ENCODE measurements around the gene PPARD.

The PPARD gene

DNA sequence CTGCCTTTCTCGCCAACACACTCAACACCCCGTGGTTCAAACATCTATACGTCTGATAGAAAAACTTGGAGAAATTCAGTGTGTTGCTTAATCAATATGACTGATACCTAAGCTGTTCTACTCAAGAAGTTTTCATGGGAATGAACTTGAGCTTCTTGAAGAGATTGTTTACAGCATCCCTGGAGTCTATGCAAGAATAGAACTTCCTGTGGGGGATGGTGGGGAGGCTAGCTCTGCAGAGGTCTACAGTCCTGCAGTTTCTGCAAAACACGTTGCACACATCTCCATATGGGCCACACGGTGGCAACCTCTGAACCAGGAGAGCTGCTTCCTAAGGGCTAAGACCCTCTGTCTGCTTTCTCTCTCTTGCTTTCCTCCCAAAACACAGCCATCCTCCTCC is 77.1 kb downstream of the PPARD start:
- TF ChIP-seq, protein P1, sequence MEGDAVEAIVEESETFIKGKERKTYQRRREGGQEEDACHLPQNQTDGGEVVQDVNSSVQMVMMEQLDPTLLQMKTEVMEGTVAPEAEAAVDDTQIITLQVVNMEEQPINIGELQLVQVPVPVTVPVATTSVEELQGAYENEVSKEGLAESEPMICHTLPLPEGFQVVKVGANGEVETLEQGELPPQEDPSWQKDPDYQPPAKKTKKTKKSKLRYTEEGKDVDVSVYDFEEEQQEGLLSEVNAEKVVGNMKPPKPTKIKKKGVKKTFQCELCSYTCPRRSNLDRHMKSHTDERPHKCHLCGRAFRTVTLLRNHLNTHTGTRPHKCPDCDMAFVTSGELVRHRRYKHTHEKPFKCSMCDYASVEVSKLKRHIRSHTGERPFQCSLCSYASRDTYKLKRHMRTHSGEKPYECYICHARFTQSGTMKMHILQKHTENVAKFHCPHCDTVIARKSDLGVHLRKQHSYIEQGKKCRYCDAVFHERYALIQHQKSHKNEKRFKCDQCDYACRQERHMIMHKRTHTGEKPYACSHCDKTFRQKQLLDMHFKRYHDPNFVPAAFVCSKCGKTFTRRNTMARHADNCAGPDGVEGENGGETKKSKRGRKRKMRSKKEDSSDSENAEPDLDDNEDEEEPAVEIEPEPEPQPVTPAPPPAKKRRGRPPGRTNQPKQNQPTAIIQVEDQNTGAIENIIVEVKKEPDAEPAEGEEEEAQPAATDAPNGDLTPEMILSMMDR (IDR thresholded peaks at IDR 0.05; ENCODE audit: low read depth, low read length) = peak; percentile 64
- TF ChIP-seq POLR2A (IDR thresholded peaks at IDR 0.05; ENCODE audit: extremely low read depth, insufficient read length) (no peak), MYC (IDR thresholded peaks at IDR 0.05; ENCODE audit: low read depth, low read length) (peak; percentile 74)
- TF ChIP-seq, protein P2, sequence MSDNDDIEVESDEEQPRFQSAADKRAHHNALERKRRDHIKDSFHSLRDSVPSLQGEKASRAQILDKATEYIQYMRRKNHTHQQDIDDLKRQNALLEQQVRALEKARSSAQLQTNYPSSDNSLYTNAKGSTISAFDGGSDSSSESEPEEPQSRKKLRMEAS (IDR thresholded peaks at IDR 0.05; ENCODE audit: low read depth, low read length) = peak; percentile 75
- H3K4me3 ChIP-seq (ENCODE audit: low read depth, low read length) = no peak overlapping the region
- peak; percentile 87 for DNase-seq (ENCODE audit: low read depth)

DNA sequence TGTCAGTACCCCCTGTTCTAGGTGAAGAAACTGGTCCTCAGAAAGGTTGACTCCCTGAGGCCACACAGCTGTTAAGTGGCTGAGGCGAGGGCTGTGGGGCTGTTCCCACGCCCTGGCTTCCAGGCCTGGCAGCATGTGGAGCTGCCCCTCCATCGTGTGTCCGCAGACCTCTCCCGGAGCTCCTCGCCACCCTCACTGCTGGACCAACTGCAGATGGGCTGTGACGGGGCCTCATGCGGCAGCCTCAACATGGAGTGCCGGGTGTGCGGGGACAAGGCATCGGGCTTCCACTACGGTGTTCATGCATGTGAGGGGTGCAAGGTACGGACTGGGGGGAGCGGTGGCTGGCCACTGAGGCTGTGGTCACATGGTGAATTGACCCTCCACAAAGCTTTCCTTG is 77.6 kb downstream of the PPARD start:
- no peak for DNase-seq (ENCODE audit: low read depth)
- TF ChIP-seq MYC (IDR thresholded peaks at IDR 0.05; ENCODE audit: low read depth, low read length) (no peak), POLR2A (IDR thresholded peaks at IDR 0.05; ENCODE audit: extremely low read depth, insufficient read length) (no peak)
- TF ChIP-seq, protein P2 (IDR thresholded peaks at IDR 0.05; ENCODE audit: low read depth, low read length) = no peak
- TF ChIP-seq, protein P1 (IDR thresholded peaks at IDR 0.05; ENCODE audit: low read depth, low read length) = no peak
- H3K4me3 ChIP-seq (ENCODE audit: low read depth, low read length) = no peak overlapping the region

DNA sequence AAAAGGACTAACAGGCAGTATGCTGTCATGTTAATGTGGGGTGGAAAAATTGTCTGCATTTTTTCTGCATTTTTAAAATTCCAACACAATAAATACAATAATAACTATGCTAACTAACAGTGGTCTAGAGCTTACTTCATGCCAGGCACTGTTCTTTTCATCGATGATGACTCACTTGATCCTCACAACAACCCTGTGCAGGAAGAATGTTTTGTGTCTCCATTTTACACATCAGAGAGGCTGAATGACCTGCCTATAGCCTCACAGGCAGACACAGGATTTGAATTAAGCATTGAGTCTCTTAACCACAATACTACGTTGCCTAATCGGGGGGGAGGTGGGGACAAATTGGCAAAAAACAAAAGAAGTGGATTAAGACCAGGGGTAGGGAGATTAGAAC is 82.9 kb downstream of the PPARD start:
- TF ChIP-seq, protein P2 (IDR thresholded peaks at IDR 0.05; ENCODE audit: low read depth, low read length) = no peak
- TF ChIP-seq POLR2A (IDR thresholded peaks at IDR 0.05; ENCODE audit: extremely low read depth, insufficient read length) (no peak), MYC (IDR thresholded peaks at IDR 0.05; ENCODE audit: low read depth, low read length) (no peak)
- TF ChIP-seq, protein P1 (IDR thresholded peaks at IDR 0.05; ENCODE audit: low read depth, low read length) = no peak
- DNase-seq (ENCODE audit: low read depth) = peak; percentile 65
- no peak overlapping the region for H3K4me3 ChIP-seq (ENCODE audit: low read depth, low read length)

DNA sequence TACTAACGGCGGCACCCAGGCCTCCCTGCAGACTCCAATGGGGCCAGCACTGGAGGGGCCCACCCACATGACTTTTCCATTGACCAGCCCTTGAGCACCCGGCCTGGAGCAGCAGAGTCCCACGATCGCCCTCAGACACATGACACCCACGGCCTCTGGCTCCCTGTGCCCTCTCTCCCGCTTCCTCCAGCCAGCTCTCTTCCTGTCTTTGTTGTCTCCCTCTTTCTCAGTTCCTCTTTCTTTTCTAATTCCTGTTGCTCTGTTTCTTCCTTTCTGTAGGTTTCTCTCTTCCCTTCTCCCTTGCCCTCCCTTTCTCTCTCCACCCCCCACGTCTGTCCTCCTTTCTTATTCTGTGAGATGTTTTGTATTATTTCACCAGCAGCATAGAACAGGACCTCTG is 83.7 kb downstream of the PPARD start:
- TF ChIP-seq POLR2A (IDR thresholded peaks at IDR 0.05; ENCODE audit: extremely low read depth, insufficient read length) (no peak), MYC (IDR thresholded peaks at IDR 0.05; ENCODE audit: low read depth, low read length) (no peak)
- TF ChIP-seq, protein P2 (IDR thresholded peaks at IDR 0.05; ENCODE audit: low read depth, low read length) = 0 out of 2 replicates have a peak, but pooled peaks have one; percentile 15
- TF ChIP-seq, protein P1 (IDR thresholded peaks at IDR 0.05; ENCODE audit: low read depth, low read length) = no peak
- no peak overlapping the region for H3K4me3 ChIP-seq (ENCODE audit: low read depth, low read length)
- peak; percentile 65 for DNase-seq (ENCODE audit: low read depth)

DNA sequence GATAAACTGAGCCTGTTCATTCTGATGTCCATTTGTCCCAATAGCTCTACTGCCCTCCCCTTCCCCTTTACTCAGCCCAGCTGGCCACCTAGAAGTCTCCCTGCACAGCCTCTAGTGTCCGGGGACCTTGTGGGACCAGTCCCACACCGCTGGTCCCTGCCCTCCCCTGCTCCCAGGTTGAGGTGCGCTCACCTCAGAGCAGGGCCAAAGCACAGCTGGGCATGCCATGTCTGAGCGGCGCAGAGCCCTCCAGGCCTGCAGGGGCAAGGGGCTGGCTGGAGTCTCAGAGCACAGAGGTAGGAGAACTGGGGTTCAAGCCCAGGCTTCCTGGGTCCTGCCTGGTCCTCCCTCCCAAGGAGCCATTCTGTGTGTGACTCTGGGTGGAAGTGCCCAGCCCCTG is 85.1 kb downstream of the PPARD start:
- TF ChIP-seq, protein P2 (IDR thresholded peaks at IDR 0.05; ENCODE audit: low read depth, low read length) = no peak
- no peak for TF ChIP-seq MYC (IDR thresholded peaks at IDR 0.05; ENCODE audit: low read depth, low read length)
- TF ChIP-seq, protein P1 (IDR thresholded peaks at IDR 0.05; ENCODE audit: low read depth, low read length) = no peak
- TF ChIP-seq POLR2A (IDR thresholded peaks at IDR 0.05; ENCODE audit: extremely low read depth, insufficient read length) = no peak
- H3K4me3 ChIP-seq (ENCODE audit: low read depth, low read length) = no peak overlapping the region
- DNase-seq (ENCODE audit: low read depth) = no peak
